HG03159 (cell line): ENCODE measurements around the gene LUZP2.

Experiments used
- ATAC-seq: cut with Tn5 transposase; IDR thresholded peaks from one replicate; pipeline ENCODE4 v1.9.1; 2021; ENCODE audit warnings: mild to moderate bottlenecking, moderate library complexity; ENCODE audit not compliant: unreplicated experiment

Gene LUZP2

GRCh38 chr11:24560324-24560723, 63.5 kb downstream of the LUZP2 start:
- no peak for ATAC-seq

GRCh38 chr11:24567380-24567779, 70.5 kb downstream of the LUZP2 start:
- peak; percentile 86 for ATAC-seq

GRCh38 chr11:24572376-24572775, 75.5 kb downstream of the LUZP2 start:
- ATAC-seq: no peak

- ATAC-seq: no peak
These were observed 77.6 kb downstream of the LUZP2 start for GRCh38 chr11:24574461-24574860.

- ATAC-seq: no peak
These were observed 78.5 kb downstream of the LUZP2 start for GRCh38 chr11:24575392-24575791.

GRCh38 chr11:24585192-24585591, 88.3 kb downstream of the LUZP2 start:
- peak; percentile 76 for ATAC-seq

- ATAC-seq: no peak
These were observed 90.8 kb downstream of the LUZP2 start for GRCh38 chr11:24587635-24588034.

GRCh38 chr11:24588081-24588480, 91.2 kb downstream of the LUZP2 start:
- ATAC-seq: no peak

- peak; percentile 78 for ATAC-seq
These were observed 92.2 kb downstream of the LUZP2 start for GRCh38 chr11:24589064-24589463.

GRCh38 chr11:24591283-24591682, 94.4 kb downstream of the LUZP2 start:
- no peak for ATAC-seq

- no peak for ATAC-seq
These were observed 95.5 kb downstream of the LUZP2 start for GRCh38 chr11:24592360-24592759.

GRCh38 chr11:24593332-24593731, 96.5 kb downstream of the LUZP2 start:
- ATAC-seq: no peak

GRCh38 chr11:24594401-24594800, 97.5 kb downstream of the LUZP2 start:
- ATAC-seq: no peak

- no peak for ATAC-seq
These were observed 101.8 kb downstream of the LUZP2 start for GRCh38 chr11:24598641-24599040.

- ATAC-seq: no peak
These were observed 112.6 kb downstream of the LUZP2 start for GRCh38 chr11:24609192-24610119.

GRCh38 chr11:24615451-24616160, 118.8 kb downstream of the LUZP2 start:
- ATAC-seq: no peak

- ATAC-seq: peak; percentile 58
These were observed 121.0 kb downstream of the LUZP2 start for GRCh38 chr11:24617856-24618255.

- ATAC-seq: no peak
These were observed 123.0 kb downstream of the LUZP2 start for GRCh38 chr11:24619900-24620299.

GRCh38 chr11:24622262-24622661, 125.4 kb downstream of the LUZP2 start:
- ATAC-seq: no peak

- no peak for ATAC-seq
These were observed 126.3 kb downstream of the LUZP2 start for GRCh38 chr11:24623121-24623520.

- ATAC-seq: no peak
These were observed 127.6 kb downstream of the LUZP2 start for GRCh38 chr11:24624432-24624831.

GRCh38 chr11:24625975-24626374, 129.1 kb downstream of the LUZP2 start:
- no peak for ATAC-seq
